ENCODE results near the gene PURA.
A peak's percentile ranks its signal among the peaks of the same experiment; 100 is the strongest.

PURA gene

DNA sequence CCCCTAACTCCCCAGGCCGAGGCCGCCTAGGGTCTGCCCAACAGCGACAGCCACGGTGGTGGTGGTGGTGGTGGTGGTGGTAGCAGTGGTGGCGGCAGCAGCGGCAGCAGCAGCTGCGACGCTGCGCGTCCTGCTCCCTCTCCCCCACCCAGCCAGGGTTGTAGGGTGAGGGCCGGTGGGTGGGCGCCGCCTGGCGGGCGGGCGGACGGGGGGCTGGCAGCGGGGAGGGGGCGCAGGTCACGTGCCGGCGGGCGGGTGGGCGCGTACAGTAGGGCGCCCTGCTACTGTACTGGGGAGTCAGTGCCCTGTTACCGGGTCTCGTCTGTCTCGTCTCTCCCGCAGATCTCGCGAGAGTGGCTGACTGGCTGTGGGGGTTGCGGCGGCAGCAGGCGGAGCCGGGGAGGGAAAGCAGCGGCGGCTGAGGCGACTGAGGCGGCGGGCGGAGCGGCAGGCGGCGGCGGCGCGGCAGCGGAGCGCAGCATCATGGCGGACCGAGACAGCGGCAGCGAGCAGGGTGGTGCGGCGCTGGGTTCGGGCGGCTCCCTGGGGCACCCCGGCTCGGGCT, at the start of gene PURA:
PURA (plus strand) TSS at position 411 of the 565 bp plus-strand sequence; CDS start at position 484, 73 bp downstream.
- FAIRE-seq, result peak; percentile 78
- DNase-seq (ENCODE audit: extremely low spot score, insufficient read length, low read depth), result peak; percentile 93

DNA sequence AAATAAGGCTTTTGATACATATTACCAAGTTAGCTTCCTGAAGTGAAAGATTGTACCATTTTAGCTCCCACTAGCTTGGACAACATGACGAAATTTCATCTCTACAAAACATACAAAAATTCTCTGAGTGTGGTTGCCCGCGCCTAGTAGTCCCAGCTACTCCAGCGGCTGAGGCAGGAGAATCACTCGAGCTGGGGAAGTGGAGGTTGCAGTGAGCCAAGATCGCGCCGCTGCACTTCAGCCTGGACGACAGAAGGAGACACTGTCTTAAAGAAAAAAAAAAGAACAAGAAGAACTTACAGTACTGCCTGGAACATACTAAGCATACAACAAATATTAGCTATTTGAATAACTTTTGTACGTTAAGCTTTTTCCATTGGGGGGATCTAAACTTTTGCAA, 41.1 kb upstream of the PURA start:
- FAIRE-seq, result no peak
- no peak for DNase-seq (ENCODE audit: extremely low spot score, insufficient read length, low read depth)

DNA sequence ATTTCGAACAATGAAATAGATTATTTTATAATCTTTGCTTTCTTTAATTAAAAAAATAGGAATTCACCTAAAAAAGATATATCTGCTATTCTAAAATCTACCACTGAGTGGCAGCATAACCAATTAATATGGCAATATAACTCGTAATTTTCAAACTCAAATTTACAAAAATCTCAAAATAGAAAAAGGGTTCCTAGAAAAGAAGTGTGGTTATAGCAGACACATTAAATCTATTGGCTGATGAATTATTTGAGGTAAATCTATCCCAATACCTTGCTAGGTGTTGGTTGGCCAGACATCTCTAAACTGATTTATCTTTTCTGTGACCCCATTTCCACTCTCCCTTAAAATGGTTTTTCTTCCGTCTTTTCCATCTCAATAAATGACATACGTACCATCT, 40.6 kb upstream of the PURA start:
- FAIRE-seq, result peak; percentile 41
- no peak for DNase-seq (ENCODE audit: extremely low spot score, insufficient read length, low read depth)

DNA sequence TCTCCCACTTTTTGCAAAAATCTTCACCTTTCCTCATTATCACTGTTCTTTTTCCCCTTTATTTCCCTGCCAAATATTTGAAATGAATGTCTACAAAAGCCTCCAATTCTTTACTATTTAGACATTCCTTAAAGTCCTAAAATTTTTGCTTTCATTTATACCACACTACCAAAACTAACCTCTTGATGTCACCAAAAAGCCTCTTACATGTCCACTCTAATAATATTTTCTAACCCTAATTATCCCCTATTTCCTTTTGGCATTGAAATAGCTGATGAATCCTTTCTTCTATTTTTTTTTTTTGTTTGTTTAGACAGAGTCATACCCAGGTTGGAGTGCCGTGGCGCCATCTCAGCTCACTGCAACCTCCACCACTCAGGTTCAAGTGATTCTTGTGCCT, 38.5 kb upstream of the PURA start:
- no peak for DNase-seq (ENCODE audit: extremely low spot score, insufficient read length, low read depth)
- FAIRE-seq, result peak; percentile 12

DNA sequence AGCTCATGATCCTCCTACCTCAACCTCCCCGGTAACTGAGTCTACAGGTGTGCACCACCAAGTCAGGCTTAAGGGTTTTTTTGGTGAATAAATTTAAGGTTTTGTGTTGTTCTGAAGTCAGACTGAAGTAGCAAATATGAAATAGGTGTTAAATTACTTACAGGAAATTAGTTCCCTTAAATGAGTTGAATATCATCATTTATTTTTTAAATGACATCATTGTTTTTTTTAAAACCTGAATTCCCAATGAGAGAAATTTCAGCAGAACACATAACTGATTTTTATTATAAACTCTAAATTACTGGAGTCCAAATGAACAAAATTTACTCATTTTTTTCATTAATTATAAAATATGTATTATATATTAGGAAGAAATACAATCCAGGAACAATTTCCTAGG, 37.8 kb upstream of the PURA start:
- no peak for DNase-seq (ENCODE audit: extremely low spot score, insufficient read length, low read depth)
- no peak for FAIRE-seq

DNA sequence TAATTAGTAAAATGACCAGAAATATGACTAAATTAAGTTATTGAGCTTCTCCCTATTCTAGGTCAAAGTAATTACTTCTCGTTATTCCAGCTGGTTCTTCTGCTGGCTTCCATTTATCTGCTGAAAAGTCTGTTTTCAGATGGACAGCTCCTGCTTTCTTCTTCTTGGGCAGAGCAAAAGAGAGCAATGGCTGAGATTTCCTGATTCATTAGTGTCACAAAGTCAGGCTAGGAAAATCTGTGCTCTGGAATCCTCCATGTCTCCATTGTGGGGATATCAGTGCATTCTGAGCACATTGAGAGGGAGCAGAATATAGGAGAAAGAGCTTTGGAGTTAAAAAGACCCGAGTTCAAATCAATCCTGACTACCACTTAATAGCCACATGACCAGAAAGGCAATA, 37.1 kb upstream of the PURA start:
- no peak for FAIRE-seq
- no peak for DNase-seq (ENCODE audit: extremely low spot score, insufficient read length, low read depth)

DNA sequence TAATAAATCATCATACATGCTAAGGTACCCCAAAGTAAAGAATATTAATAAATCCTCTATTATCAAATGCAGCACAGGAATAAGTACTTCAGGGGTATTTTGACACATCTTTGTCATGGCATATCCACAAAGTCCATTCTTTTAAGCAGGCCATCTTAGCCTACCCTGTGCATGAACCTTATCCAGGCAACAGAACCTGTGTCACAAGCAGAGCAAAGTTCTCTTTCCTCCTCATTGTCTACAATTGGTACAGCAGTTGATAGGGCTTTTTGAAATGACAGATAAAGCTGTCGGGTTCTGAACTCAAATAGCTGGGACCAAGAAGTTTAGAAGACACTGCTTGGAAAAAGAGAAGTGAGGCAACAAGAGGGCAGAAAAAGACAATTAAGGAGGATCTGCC, 30.8 kb upstream of the PURA start:
- no peak for DNase-seq (ENCODE audit: extremely low spot score, insufficient read length, low read depth)
- no peak for FAIRE-seq

DNA sequence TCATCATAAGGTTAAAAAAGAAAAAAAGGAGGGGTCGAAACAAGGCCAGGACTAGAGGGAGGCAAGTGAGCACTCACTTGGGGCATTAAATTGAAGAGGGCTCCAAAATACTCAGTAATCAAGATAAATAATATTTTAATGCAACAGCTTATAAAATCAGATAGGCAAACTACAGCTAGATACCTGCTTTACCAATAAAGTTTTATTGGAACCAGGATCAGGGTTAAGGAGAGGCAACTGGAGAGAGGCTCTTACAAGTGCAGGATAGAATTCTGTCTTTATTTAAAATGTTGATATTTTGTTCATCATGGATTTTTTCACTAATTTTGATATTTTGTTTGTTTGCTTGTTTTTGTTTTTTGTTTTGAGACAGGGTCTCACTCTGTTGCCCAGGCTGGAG, 30.3 kb upstream of the PURA start:
- FAIRE-seq (no peak), DNase-seq (ENCODE audit: extremely low spot score, insufficient read length, low read depth) (no peak)

DNA sequence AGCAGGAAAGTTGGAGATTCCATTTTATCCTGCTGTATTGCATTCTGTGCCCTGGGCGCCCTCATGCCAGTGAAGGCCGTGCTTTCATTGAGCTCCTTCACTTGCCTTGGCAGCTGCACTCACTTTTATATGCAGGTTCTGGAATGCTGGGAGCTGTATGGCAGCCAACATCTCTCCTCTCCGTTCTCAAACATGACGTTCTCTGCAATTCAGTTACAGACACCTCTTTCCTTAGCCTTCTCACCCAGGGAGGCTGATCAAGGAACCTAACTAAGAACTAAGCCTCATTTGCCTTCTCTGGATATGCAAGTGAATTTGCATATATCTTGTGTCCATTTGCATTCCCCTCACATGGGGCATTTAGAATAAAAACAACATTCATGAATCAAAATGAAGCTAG, 29.4 kb upstream of the PURA start:
- FAIRE-seq (no peak), DNase-seq (ENCODE audit: extremely low spot score, insufficient read length, low read depth) (no peak)

DNA sequence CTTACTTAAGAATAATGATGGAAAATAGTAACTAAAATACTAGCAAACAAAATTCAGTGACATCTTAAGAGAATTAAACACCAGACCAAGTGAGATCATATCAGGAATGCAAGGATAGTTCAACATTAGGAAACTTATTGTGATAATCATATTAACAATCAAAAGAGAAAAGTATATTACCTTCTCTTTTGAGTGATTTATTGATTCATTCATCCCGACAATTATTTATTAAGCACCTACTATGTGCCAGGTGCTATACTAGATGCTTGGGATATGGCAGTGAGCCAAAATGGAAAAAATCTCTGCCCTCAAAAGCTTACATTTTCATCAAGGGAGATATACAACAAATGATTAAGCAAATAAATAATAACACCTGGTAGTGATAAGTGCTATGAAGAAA, 23.7 kb upstream of the PURA start:
- DNase-seq (ENCODE audit: extremely low spot score, insufficient read length, low read depth), result no peak
- no peak for FAIRE-seq

DNA sequence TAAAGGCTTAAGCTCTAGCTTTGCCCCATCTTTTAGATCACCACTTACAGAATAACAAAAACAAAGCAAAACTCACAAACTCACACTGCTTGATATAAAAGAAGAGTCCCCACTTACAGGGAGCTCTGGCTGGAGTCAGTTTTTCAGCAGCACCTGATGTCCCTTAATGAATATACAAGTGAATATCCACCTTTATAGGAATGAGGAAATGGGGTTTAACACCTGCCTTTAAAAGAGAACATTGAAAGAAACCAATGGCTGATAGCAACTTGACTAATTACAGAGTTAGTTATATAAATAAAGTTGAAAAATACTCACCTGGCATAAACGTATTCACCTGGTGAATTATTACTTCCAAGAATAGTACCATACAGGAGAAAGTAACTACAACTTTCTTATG, 20.7 kb upstream of the PURA start:
- DNase-seq (ENCODE audit: extremely low spot score, insufficient read length, low read depth), result no peak
- no peak for FAIRE-seq

DNA sequence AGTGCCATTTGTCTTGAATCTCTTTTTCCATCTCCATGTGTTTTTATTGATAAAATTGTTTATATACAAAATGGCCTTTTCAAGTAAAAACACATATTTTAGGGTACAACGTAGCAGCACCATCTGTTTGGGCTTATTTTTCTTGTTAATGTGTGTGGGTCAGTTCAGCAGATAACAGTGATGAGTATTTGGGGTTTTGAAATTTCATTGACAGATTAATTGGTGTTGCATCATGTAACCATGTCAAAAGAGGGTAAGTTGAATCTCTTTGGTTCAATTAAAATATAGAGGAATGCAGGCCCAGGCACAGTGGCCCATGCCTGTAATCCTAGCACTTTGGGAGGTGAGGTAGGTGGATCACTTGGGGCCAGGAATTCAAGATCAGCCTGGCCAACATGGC, 20.0 kb upstream of the PURA start:
- FAIRE-seq, result no peak

DNA sequence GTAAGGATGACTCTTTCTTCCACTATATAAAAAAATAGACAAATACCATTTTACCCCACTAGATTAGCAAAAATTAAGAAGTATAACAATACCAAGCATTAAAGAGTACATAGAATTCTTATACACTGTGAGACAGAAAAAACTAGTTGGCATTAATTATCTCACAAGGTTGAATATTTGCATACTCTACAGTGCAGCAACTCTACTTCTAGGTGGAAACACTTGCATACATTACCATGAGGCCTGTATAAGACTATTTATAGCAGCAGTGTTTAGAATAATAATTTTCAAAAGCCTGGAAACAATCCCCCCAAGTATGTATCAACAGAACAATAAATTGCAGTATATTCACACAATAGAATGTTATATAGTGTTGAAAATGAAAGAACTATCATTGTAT, 19.0 kb upstream of the PURA start:
- no peak for FAIRE-seq
- DNase-seq (ENCODE audit: extremely low spot score, insufficient read length, low read depth), result no peak

More for the DNA sequence above, 20.0 kb upstream of the PURA start:
- no peak for DNase-seq (ENCODE audit: extremely low spot score, insufficient read length, low read depth)

DNA sequence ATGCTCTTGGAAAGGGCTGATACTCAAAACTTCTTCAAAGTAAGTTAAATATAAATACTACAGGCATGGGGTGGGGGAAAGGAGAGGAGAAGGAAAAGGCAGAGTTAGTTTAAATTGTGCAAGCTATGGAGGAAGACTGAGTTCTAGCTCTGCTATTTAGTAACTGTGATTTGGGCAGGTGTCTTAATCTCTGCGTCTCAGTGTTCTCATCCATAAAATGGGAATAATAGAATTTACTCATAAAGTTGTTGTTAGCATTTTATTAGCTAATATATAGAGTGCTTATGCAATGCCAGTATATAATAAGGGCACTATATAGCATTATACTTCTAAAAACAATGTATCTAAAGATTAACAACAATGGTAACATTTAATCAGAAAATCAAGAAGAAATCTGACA, 12.7 kb upstream of the PURA start:
- no peak for FAIRE-seq

DNA sequence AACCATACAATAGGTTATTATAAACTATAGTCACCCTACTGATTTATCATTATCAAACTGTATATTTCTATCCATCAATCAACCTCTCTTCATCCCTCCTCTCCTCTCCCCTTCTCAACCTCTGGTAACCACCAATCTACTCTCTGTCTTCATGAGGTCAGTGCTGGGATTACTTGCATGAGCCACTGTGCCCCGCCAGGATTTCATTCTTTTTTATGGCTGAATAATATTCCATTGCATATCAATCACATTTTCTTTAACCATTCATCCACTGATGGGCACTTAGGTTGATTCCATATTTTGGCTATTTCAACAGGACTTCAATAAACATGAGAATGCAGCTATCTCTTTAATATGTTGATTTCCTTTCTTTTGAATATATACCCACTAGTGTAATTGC, 10.8 kb upstream of the PURA start:
- no peak for FAIRE-seq

More for the DNA sequence above, 12.7 kb upstream of the PURA start:
- no peak for DNase-seq (ENCODE audit: extremely low spot score, insufficient read length, low read depth)

DNA sequence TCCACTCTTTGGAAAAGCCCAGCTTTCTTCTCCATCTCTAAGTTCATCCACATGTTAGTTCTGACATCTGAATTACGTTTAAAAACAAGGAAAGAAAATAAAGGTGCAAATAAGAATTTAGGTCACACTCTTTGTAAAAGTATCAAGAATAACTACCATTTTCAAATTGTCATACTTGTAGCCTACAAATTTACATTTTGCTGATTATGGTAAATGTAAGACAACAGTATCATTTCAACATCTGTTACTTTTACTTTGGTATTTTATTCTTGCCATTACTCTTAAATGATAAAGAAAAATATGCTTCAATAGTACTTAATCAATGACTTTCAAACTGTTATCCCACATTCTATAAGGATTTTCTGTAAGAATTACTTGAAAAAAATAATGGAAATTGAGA, 9.8 kb upstream of the PURA start:
- no peak for DNase-seq (ENCODE audit: extremely low spot score, insufficient read length, low read depth)
- no peak for FAIRE-seq

More for the DNA sequence above, 10.8 kb upstream of the PURA start:
- DNase-seq (ENCODE audit: extremely low spot score, insufficient read length, low read depth), result no peak

DNA sequence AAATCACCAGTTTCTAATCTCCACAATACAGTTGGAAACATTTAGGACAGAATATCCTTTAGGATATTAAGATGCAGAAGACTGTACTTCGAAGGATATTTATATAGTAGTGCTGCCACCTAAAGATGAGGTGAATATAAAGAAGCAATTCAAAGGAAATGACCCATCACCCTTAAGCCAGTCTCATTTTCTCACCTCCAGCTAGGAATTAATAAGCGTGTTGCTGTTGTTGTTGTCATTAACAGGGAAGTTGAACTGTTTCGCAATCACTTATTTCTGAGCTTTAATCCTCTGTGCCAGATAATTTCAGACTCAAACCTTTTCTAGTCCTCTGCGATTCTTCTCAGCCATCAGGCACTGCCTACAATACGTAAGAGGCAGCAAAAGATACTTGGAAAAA, 7.8 kb upstream of the PURA start:
- DNase-seq (ENCODE audit: extremely low spot score, insufficient read length, low read depth) (no peak), FAIRE-seq (no peak)

DNA sequence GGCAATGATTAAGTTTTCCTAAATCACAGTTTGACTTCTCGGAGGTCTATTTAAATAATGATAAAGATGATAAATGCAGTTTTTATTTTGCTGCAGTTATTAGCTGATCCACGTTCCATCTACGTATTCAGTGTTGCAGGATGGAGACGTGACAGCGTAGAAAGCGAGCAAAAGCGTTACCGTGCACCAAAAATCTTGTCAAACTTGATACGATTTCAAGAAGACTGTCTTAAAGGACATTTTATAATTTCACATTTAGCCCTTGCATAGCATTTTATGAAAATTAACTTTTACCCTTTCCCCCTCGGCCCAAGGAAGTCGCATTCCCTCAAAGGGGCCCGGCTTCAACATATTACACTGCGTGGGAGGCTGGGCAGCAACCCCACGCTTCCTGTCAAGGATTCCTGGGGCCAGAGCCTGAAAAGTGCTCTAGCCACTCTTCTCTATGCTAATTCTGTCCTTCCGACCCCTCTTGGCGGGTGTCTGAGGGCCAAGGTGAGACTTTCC, 7.1 kb upstream of the PURA start:
- DNase-seq (ENCODE audit: extremely low spot score, insufficient read length, low read depth) (no peak), FAIRE-seq (peak; percentile 24)

DNA sequence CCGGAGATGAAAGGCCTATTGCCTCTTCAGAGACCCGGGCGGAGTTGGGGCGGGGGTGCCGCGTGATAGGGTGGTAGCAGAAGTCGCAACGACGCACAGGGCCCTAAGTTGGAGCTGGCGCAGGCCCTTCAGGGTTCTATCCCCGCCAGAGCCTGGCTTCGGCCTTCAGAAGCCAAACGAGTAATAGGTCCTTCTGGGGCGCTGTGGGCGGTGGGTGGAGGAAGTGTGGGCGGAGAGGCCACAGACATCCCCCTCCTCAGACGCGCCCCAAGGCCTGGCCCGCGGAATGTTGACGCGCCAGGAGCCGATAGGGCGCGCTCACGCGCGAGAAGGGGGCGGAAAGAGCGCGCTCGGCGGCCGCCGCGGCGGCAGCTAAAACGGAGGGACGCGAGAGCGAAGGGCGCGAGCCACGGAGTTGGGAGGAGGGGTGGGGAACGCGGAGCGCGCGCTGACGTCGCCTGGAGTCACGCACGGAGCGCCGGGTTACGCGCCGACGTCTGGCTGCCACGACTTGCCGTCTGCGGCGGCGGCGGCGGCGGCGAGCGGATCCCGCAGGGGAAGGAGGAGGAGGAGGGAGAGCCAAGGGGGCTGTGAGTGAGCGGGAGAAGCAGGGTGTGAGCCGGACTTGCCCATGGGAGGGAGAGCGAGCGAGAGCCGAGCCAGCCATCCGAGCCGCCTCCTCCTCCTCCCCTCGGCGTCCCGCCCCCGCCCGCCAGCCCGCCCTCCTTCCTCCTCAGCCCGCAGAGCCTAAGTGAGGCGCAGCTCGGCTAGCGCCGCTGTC, 6.4 kb upstream of the PURA start:
- DNase-seq (ENCODE audit: extremely low spot score, insufficient read length, low read depth) (peak; percentile 88), FAIRE-seq (peak; percentile 93)

DNA sequence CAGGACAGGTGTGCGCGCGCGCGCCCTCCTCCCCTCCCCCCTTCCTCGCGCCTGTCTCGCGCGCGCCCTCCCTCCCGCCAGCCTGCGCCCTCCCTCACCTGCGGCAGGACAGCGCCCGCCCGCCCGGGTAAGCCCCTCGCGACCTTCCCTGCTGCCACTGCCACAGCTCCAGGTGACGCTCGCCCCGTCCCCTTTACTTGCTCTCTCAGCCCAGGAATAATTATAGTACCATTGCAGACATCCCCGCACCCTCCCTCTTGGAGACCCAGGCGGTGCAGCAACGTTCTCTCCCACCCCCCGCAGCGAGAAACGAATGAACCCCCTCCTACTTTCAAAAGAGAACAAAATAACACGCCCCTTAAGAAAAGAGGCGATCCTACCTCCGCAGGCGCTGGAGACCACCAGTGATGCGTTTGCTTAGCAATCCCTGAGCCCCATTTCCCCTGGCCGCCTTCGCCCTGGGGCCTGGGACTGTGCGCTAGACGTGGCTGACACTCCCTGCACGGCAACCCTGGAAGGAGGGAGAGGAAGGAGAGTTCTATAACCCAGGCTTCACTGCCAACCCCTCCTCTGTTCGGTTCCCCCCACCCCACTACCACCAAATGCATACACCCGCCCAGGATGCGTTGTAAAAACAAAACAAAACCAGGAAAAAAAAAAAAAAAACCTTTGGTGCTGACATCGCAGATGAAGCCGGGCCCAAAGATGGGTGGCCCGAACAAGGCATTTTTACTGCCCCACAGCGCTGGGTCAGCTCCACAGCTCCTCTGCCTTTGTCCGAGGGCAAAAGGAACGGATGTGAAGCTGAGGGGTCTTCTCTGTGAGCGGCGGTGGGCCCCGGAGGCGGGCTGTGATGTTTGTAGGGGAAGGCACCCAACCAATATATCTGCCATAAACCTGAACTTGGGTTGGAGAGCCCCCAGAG, 5.6 kb upstream of the PURA start:
- no peak for FAIRE-seq
- DNase-seq (ENCODE audit: extremely low spot score, insufficient read length, low read depth), result no peak
